HG03457 (cell line): Measurements from ENCODE around the gene ABCF3.

Source experiments
- ATAC-seq: cut with Tn5 transposase; IDR thresholded peaks from one replicate; pipeline ENCODE4 v1.9.1; 2021; ENCODE audit warnings: moderate number of reproducible peaks; ENCODE audit not compliant: unreplicated experiment

ABCF3 gene

GRCh38 chr3:184230081-184230602 is 44.1 kb downstream of the ABCF3 start:
- no peak for ATAC-seq

DNA sequence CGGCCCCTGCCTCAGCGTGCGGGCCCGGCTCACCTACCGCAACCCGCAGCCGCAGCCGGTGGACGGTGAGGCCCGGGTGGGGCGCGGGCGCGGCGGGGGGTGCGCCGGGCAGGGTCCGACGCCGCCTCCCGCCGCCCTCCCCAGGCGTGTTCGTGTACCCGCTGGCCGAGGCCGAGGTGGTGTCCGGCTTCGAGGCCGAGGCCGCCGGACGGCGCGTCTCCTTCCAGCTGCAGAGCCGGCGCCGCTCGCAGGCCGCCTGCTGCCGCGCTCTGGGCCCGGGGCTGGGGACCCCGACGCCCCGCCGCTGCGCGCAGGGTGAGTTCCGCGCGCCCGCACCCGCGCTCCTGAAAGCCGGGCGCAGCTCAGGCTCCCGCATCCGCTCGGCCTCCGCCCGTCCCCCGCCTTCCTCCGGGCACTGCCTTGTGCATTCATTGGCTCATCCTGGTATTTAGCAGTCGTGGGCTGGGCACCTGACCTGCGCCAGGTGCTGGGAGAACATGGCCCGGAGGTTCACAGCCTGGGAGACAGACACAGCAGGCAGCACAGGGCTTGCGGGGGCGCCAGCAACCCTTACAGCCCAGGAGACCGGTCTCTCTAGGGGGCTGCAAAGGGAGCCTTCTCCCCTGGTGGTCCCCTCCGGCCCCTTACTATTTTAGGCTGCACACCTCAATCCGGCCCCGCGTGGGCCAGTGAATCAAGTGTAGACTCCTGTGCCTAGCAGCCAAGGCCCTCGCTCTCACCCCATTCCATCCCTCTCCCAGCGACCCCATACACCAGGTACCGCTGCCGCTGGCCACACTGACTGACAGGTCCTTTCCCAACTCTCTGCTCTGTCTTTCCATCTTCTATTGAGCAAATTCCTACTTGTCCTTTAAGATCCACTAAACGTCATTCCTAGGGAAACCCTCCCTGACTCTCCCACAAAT is 44.9 kb downstream of the ABCF3 start:
- no peak for ATAC-seq

- no peak for ATAC-seq
These were observed 45.7 kb downstream of the ABCF3 start for GRCh38 chr3:184231671-184232070.

DNA sequence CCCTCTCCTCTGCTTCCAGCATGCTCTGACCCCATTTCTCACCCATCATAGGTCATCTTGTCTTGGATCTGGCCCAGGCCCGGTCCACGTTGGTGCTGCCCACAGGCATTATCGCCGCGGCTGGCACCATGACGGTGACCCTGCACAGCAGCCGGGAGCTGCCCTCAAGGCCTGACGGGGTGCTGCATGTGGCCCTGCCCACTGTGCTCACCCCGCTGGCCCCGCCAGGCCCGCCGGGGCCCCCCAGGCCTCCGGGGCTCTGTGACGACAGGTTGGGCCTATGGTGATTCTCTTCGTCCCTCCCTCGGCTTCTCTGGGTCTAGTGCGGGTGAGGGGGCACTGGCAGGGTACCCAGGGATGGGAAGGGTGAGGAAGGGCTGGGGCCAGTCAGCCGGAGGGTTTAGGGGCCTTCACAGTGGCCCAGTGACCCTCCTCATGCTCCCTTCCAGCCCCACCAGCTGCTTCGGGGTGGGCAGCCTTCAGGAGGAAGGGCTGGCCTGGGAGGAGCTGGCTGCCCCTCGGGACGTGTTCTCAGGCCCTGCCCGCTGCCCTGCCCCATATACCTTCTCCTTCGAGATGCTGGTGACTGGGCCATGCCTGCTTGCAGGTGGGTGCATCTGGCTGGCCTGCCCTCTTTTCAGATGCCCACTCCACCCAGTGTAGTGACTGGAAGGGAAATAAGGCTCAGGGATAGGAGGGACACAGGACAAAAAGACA is 47.3 kb downstream of the ABCF3 start:
- ATAC-seq: no peak

GRCh38 chr3:184234224-184234623 is 48.2 kb downstream of the ABCF3 start:
- ATAC-seq: no peak

DNA sequence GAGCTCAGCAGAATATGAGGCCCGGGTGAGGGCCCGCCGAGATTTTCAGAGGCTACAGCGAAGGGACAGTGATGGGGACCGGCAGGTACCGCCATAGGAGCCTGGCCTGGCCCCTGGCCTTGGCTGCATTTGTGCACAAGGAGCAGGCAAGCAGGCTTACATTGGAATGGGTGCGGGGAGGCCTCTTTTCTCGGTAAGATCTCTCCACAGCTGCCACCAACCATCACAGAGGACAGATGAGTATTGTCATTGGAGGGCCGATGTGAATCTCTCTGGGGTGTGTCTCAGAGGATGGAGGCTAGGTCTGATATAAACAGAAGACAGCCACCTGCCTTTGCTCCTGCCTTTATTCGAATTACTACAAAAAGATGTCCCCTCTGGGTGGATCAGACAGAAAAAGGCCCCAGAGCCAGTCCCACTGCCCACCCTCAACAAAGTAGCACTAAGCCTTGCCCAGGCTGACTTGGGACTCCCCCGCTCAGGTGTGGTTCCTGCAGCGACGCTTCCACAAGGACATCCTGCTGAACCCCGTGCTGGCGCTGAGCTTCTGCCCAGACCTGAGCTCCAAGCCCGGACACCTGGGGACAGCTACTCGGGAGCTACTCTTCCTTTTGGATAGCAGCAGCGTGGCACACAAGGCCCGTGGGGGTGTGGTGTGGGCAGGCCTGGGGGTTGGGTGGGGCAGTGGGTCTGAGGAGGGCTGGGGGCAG is 48.8 kb downstream of the ABCF3 start:
- no peak for ATAC-seq

DNA sequence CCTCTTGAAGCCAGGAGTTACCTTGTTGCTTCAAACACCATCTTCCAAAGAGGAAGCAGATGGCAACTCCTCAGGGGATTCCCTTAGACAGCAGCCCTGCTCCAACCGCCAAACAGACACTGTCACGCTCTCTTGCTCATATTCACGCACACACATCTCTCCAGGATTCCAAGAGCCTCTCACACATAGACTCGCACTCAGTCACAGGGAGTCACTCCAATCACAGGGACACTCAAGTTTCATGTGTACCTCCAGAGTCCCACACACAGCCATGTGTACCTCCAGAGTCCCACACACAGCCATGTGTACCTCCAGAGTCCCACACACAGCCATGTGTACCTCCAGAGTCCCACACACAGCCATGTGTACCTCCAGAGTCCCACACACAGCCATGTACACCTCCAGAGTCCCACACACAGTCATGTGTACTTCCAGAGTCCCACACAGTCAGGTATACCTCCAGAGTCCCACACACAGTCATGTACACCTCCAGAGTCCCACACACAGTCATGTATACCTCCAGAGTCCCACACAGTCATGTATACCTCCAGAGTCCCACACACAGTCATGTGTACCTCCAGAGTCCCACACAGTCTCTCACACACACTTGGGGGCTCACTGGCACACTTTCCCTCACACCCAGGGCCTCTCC is 49.5 kb downstream of the ABCF3 start:
- no peak for ATAC-seq

- no peak for ATAC-seq
These were observed 50.0 kb downstream of the ABCF3 start for GRCh38 chr3:184236033-184236410.

DNA sequence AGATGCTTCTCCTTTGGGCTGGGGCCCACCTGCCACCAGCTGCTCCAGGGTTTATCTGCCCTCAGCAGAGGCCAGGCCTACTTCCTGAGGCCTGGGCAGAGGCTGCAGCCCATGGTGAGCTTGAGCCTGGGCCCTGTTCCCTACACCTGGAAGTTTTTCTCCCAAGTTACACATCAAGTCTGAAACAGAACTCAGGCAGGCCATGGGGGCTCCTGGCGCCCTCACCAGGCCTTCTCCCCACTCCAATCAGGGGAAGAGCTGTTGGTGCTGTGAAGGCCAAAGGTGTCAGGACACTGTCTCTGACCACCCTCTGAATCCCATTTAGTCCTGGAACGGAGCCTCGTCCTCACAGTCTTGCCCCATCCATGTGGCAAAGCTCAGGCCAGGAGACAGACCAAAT is 50.6 kb downstream of the ABCF3 start:
- ATAC-seq: no peak

DNA sequence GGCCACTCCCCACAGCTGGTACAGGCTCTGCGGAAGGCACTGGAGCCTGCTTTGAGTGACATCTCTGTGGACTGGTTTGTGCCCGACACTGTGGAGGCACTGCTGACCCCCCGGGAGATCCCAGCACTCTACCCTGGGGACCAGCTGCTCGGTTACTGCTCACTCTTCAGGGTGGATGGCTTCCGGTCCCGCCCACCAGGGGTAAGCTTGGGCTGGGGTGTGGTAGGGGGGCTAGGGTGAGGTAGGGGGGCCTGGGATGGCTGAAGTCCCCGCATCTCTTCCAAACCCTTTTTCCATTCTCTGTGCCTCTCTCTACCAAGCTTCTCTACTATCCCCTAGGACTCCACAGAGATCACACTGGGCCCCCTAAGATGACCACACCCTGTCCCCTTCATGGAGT is 51.2 kb downstream of the ABCF3 start:
- ATAC-seq: no peak

GRCh38 chr3:184237807-184238206 is 51.8 kb downstream of the ABCF3 start:
- ATAC-seq: no peak

GRCh38 chr3:184238246-184238818 is 52.3 kb downstream of the ABCF3 start:
- ATAC-seq: no peak

GRCh38 chr3:184239221-184239620 is 53.2 kb downstream of the ABCF3 start:
- ATAC-seq: no peak

DNA sequence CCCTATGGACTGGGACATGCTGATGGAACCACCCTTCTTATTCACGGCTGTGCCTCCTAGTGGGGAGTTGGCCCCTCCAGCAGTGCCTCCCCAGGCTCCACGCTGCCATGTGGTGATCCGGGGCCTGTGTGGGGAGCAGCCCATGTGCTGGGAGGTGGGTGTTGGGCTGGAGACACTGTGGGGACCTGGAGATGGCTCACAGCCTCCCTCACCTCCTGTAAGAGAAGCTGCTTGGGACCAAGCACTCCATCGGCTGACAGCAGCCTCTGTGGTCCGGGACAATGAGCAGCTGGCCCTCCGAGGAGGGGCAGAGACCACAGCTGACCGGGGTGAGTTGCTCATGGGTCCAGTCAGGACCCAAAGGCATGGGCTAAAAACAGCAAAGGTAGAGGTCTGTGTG is 53.7 kb downstream of the ABCF3 start:
- no peak for ATAC-seq

- no peak for ATAC-seq
These were observed 54.6 kb downstream of the ABCF3 start for GRCh38 chr3:184240384-184241140.

DNA sequence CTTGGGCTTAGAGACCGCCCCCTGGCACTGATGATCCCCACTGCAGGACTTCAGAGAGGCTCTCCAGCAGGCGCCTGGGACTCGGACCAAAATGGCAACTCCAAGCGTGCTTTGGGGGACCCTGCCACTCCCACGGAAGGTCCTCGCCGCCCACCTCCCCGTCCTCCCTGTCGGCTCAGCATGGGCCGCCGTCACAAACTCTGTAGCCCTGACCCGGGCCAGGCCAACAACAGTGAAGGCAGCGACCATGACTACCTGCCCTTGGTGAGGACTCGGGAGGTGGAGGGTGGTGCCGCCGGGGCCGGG is 55.1 kb downstream of the ABCF3 start:
- no peak for ATAC-seq

GRCh38 chr3:184241447-184242296 is 55.7 kb downstream of the ABCF3 start:
- no peak for ATAC-seq

DNA sequence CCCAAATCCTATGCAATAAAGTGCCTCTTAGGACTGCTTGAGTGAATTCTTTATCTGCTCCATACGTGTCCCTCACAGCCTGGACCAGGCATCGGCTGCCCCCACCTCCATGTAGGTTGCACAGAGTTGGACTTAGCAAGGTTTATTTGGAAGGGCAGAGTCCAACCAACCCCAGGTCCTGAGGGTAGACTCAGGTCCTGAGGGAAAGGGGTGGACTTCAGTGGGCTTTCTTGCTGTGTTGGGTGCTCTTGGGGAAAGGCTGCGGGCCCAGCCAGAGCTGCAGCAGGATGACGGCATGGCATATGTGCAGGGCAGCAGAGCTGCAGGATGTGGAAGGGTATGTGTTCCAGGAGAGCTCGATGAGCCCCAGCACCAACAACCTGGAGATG is 56.3 kb downstream of the ABCF3 start:
- ATAC-seq: no peak
